Measurements from ENCODE around the gene USP28. TPM values are rescaled to one million over a fixed set of nuclear protein-coding genes. Genes with fewer than 3 reads are reported as not detected.

The USP28 gene
- total RNA-seq, 1 experiment from 2014 or later, result 45.6 TPM

GRCh38 chr11:113855803-113856202 is 19.6 kb downstream of the USP28 start:
- H3K9me3 ChIP-seq (ENCODE audit: low read length), result no peaks in the 10 kb centered on the region

GRCh38 chr11:113850188-113850587 is 25.2 kb downstream of the USP28 start:
- H3K9me2 ChIP-seq (replicated peaks; ENCODE audit: insufficient read depth, low read length), result no peaks in the 10 kb centered on the region
- H3K27ac ChIP-seq (ENCODE audit: low read length), result no peak overlapping the region
- no peaks in the 10 kb centered on the region for H4K20me1 ChIP-seq (ENCODE audit: insufficient read depth, low read depth, low read length)
- peaks cover 5% of the 10 kb centered on the region for H3K36me3 ChIP-seq (ENCODE audit: insufficient read depth, low read length)
- H2AFZ ChIP-seq (ENCODE audit: low read length), result no peak overlapping the region
- no peaks in the 10 kb centered on the region for H3K9me3 ChIP-seq (ENCODE audit: low read length)
- DNase-seq, result no peak
- no peak overlapping the region for H3K4me2 ChIP-seq (ENCODE audit: low read depth, low read length, poor library complexity, severe bottlenecking)
- no peak overlapping the region for H3K4me3 ChIP-seq (ENCODE audit: low read length)
- no peaks in the 10 kb centered on the region for H3K27me3 ChIP-seq (ENCODE audit: low read length)
- H3K9ac ChIP-seq (ENCODE audit: low read length), result no peak overlapping the region
- H3K79me2 ChIP-seq (ENCODE audit: low read length), result peaks cover 19% of the 10 kb centered on the region
- peaks cover 9% of the 10 kb centered on the region for H3K4me1 ChIP-seq (ENCODE audit: low read length)

More at GRCh38 chr11:113855803-113856202, 19.6 kb downstream of the USP28 start:
- H3K9ac ChIP-seq (ENCODE audit: low read length), result no peak overlapping the region
- H4K20me1 ChIP-seq (ENCODE audit: insufficient read depth, low read depth, low read length), result no peaks in the 10 kb centered on the region
- H3K4me2 ChIP-seq (ENCODE audit: low read depth, low read length, poor library complexity, severe bottlenecking), result no peak overlapping the region
- no peaks in the 10 kb centered on the region for H3K9me2 ChIP-seq (replicated peaks; ENCODE audit: insufficient read depth, low read length)
- H3K79me2 ChIP-seq (ENCODE audit: low read length), result peaks cover 57% of the 10 kb centered on the region
- peaks cover 12% of the 10 kb centered on the region for H3K4me1 ChIP-seq (ENCODE audit: low read length)
- no peak overlapping the region for H3K27ac ChIP-seq (ENCODE audit: low read length)
- H2AFZ ChIP-seq (ENCODE audit: low read length), result no peak overlapping the region
- H3K27me3 ChIP-seq (ENCODE audit: low read length), result no peaks in the 10 kb centered on the region
- H3K36me3 ChIP-seq (ENCODE audit: insufficient read depth, low read length), result peaks cover under 1% of the 10 kb centered on the region; the same call in 1 of the 2 replicates
- DNase-seq, result no peak
- no peak overlapping the region for H3K4me3 ChIP-seq (ENCODE audit: low read length)

GRCh38 chr11:113849713-113850112 is 25.7 kb downstream of the USP28 start:
- H3K4me3 ChIP-seq (ENCODE audit: low read length), result no peak overlapping the region
- no peak overlapping the region for H2AFZ ChIP-seq (ENCODE audit: low read length)
- peaks cover 5% of the 10 kb centered on the region for H3K36me3 ChIP-seq (ENCODE audit: insufficient read depth, low read length)
- no peaks in the 10 kb centered on the region for H3K9me3 ChIP-seq (ENCODE audit: low read length)
- H3K27me3 ChIP-seq (ENCODE audit: low read length), result no peaks in the 10 kb centered on the region
- DNase-seq, result no peak
- peaks cover 14% of the 10 kb centered on the region for H3K79me2 ChIP-seq (ENCODE audit: low read length)
- no peaks in the 10 kb centered on the region for H4K20me1 ChIP-seq (ENCODE audit: insufficient read depth, low read depth, low read length)
- no peak overlapping the region for H3K4me2 ChIP-seq (ENCODE audit: low read depth, low read length, poor library complexity, severe bottlenecking)
- no peaks in the 10 kb centered on the region for H3K9me2 ChIP-seq (replicated peaks; ENCODE audit: insufficient read depth, low read length)
- peaks cover 5% of the 10 kb centered on the region for H3K4me1 ChIP-seq (ENCODE audit: low read length)
- H3K9ac ChIP-seq (ENCODE audit: low read length), result no peak overlapping the region
- H3K27ac ChIP-seq (ENCODE audit: low read length), result no peak overlapping the region

- Histone ChIP-seq H3K4me1 (ENCODE audit: low read length) (peaks cover 7% of the 10 kb centered on the region), H3K9me2 (replicated peaks; ENCODE audit: insufficient read depth, low read length) (no peaks in the 10 kb centered on the region), H3K9me3 (ENCODE audit: low read length) (no peaks in the 10 kb centered on the region), H3K4me3 (ENCODE audit: low read length) (no peak overlapping the region), H3K9ac (ENCODE audit: low read length) (no peak overlapping the region), H3K27me3 (ENCODE audit: low read length) (no peaks in the 10 kb centered on the region), H3K36me3 (ENCODE audit: insufficient read depth, low read length) (peaks cover 5% of the 10 kb centered on the region), H3K4me2 (ENCODE audit: low read depth, low read length, poor library complexity, severe bottlenecking) (no peak overlapping the region), H3K79me2 (ENCODE audit: low read length) (peaks cover 19% of the 10 kb centered on the region), H2AFZ (ENCODE audit: low read length) (no peak overlapping the region), H3K27ac (ENCODE audit: low read length) (no peak overlapping the region), H4K20me1 (ENCODE audit: insufficient read depth, low read depth, low read length) (no peaks in the 10 kb centered on the region)
- DNase-seq, result no peak
Observed at GRCh38 chr11:113847580-113847979, 27.8 kb downstream of the USP28 start.

GRCh38 chr11:113847111-113847510 is 28.3 kb downstream of the USP28 start:
- Histone ChIP-seq H3K9me3 (ENCODE audit: low read length) (no peaks in the 10 kb centered on the region), H2AFZ (ENCODE audit: low read length) (no peak overlapping the region), H4K20me1 (ENCODE audit: insufficient read depth, low read depth, low read length) (no peaks in the 10 kb centered on the region), H3K79me2 (ENCODE audit: low read length) (peaks cover 21% of the 10 kb centered on the region), H3K4me3 (ENCODE audit: low read length) (no peak overlapping the region), H3K36me3 (ENCODE audit: insufficient read depth, low read length) (peaks cover 5% of the 10 kb centered on the region), H3K4me1 (ENCODE audit: low read length) (peaks cover 8% of the 10 kb centered on the region), H3K4me2 (ENCODE audit: low read depth, low read length, poor library complexity, severe bottlenecking) (no peak overlapping the region), H3K9ac (ENCODE audit: low read length) (no peak overlapping the region), H3K27me3 (ENCODE audit: low read length) (no peaks in the 10 kb centered on the region), H3K27ac (ENCODE audit: low read length) (no peak overlapping the region), H3K9me2 (replicated peaks; ENCODE audit: insufficient read depth, low read length) (no peaks in the 10 kb centered on the region)
- DNase-seq, result no peak

GRCh38 chr11:113841691-113842090 is 33.7 kb downstream of the USP28 start:
- peak overlapping the region; percentile 59 for H3K27ac ChIP-seq (ENCODE audit: low read length)
- no peaks in the 10 kb centered on the region for H3K9me2 ChIP-seq (replicated peaks; ENCODE audit: insufficient read depth, low read length)
- H2AFZ ChIP-seq (ENCODE audit: low read length), result no peak overlapping the region
- H3K4me1 ChIP-seq (ENCODE audit: low read length), result peaks cover 15% of the 10 kb centered on the region
- H3K4me3 ChIP-seq (ENCODE audit: low read length), result peak overlapping the region; percentile 44
- no peaks in the 10 kb centered on the region for H4K20me1 ChIP-seq (ENCODE audit: insufficient read depth, low read depth, low read length)
- H3K36me3 ChIP-seq (ENCODE audit: insufficient read depth, low read length), result peaks cover 4% of the 10 kb centered on the region; the same call in 1 of the 2 replicates
- no peaks in the 10 kb centered on the region for H3K27me3 ChIP-seq (ENCODE audit: low read length)
- H3K9ac ChIP-seq (ENCODE audit: low read length), result peak overlapping the region; percentile 30
- DNase-seq, result no peak
- H3K9me3 ChIP-seq (ENCODE audit: low read length), result no peaks in the 10 kb centered on the region
- H3K4me2 ChIP-seq (ENCODE audit: low read depth, low read length, poor library complexity, severe bottlenecking), result peak overlapping the region; percentile 51
- H3K79me2 ChIP-seq (ENCODE audit: low read length), result peaks cover 24% of the 10 kb centered on the region

GRCh38 chr11:113840932-113841664 is 34.3 kb downstream of the USP28 start:
- H3K79me2 ChIP-seq (ENCODE audit: low read length), result peaks cover 24% of the 10 kb centered on the region
- H3K4me1 ChIP-seq (ENCODE audit: low read length), result peaks cover 15% of the 10 kb centered on the region
- no peak for DNase-seq
- H3K9me3 ChIP-seq (ENCODE audit: low read length), result no peaks in the 10 kb centered on the region
- no peaks in the 10 kb centered on the region for H4K20me1 ChIP-seq (ENCODE audit: insufficient read depth, low read depth, low read length)
- peaks cover 4% of the 10 kb centered on the region; the same call in 1 of the 2 replicates for H3K36me3 ChIP-seq (ENCODE audit: insufficient read depth, low read length)
- H3K27ac ChIP-seq (ENCODE audit: low read length), result peak overlapping the region; percentile 59
- H3K4me3 ChIP-seq (ENCODE audit: low read length), result peak overlapping the region; percentile 44
- peak overlapping the region; percentile 30 for H3K9ac ChIP-seq (ENCODE audit: low read length)
- no peak overlapping the region for H2AFZ ChIP-seq (ENCODE audit: low read length)
- no peaks in the 10 kb centered on the region for H3K27me3 ChIP-seq (ENCODE audit: low read length)
- no peaks in the 10 kb centered on the region for H3K9me2 ChIP-seq (replicated peaks; ENCODE audit: insufficient read depth, low read length)
- peak overlapping the region; percentile 51 for H3K4me2 ChIP-seq (ENCODE audit: low read depth, low read length, poor library complexity, severe bottlenecking)

- no peaks in the 10 kb centered on the region for H3K9me2 ChIP-seq (replicated peaks; ENCODE audit: insufficient read depth, low read length)
- no peaks in the 10 kb centered on the region for H3K9me3 ChIP-seq (ENCODE audit: low read length)
- no peaks in the 10 kb centered on the region for H4K20me1 ChIP-seq (ENCODE audit: insufficient read depth, low read depth, low read length)
- no peak overlapping the region for H2AFZ ChIP-seq (ENCODE audit: low read length)
- no peak overlapping the region for H3K4me3 ChIP-seq (ENCODE audit: low read length)
- H3K79me2 ChIP-seq (ENCODE audit: low read length), result peaks cover 16% of the 10 kb centered on the region; the same call in 1 of the 2 replicates
- no peak overlapping the region for H3K9ac ChIP-seq (ENCODE audit: low read length)
- no peak overlapping the region for H3K27ac ChIP-seq (ENCODE audit: low read length)
- H3K27me3 ChIP-seq (ENCODE audit: low read length), result no peaks in the 10 kb centered on the region
- H3K4me2 ChIP-seq (ENCODE audit: low read depth, low read length, poor library complexity, severe bottlenecking), result no peak overlapping the region
- DNase-seq, result no peak
- H3K4me1 ChIP-seq (ENCODE audit: low read length), result peaks cover 15% of the 10 kb centered on the region
- H3K36me3 ChIP-seq (ENCODE audit: insufficient read depth, low read length), result peaks cover 4% of the 10 kb centered on the region; the same call in 1 of the 2 replicates
Observed at GRCh38 chr11:113839842-113840241, 35.5 kb downstream of the USP28 start.
